NCI-H1092 treated with DMSO at 0.1 percent for 48 hours (cell line): ENCODE measurements around the gene TTLL1.
"Not testable (repeated sequence)": the region's sequence is repeated elsewhere in the genome, so short reads cannot be mapped to it uniquely, and the experiment has no call there.

Experiments used
- DNase-seq: peaks from one replicate; lab custom pipeline; 2025; lab: John Stamatoyannopoulos, UW

Gene TTLL1

DNA sequence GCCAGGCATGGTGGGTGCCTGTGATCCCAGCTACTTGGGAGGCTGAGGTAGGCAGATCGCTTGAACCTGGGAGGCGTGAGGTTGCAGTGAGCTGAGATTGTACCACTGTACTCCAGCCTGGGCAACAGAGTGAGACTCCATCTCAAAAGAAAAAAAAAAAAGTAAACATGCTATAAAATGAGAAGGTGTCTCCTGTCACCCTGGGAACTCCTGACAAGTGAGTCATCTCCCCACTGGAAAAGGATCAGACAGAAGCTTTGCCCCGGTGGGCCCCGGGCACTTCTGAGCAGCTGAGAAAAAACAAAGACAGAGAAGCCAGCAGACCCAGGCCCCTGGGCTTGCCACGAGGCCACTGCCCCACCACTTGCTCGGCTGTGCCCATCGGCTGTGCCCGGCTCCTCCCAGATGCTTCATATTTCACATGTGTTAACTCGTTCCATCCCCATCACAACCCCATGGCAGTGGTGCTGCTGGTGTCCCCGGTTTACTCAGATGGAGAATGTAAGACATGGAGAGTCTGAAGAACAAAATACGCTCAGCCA is 22.3 kb downstream of the TTLL1 start:
- DNase-seq: no peak

DNA sequence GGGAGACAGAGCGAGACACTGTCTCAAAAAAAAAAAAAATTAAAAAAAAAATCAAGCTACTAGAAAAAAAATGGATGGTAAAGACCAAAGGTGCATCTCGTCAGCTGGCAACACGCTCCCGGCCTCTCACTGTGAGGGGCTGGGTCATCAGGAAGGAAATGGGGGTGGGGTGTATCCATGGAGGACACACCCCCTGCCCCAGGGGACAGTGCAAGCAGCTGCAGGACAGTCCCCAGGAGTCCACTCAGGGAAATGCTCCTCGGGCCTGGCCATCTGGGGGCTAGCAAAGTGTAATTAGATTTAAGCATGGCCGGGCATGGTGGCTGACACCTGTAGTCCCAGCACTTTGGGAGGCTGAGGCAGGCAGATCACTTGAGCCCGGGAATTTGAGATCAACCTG is 23.1 kb downstream of the TTLL1 start:
- DNase-seq: no peak

DNA sequence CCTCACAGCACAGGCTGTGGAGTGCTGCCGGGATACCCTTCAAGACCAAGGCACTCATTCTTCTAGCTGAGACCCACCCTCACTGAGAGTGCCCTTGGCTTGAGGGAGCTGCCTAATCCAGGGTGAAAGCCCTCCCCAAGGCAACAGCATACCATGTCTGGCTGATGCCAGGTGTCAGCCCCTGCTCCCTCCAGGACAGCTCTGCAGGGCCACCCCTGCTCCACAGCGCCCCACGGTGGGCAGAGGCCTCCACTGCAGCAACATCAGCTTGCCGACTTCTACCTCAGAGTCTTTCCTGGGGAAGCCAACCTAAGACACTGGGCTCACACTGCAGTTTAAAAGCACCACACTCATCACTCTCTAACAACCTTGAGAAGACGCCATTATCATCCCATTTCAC is 29.0 kb downstream of the TTLL1 start:
- DNase-seq: no peak

GRCh38 chr22:43057641-43058040 is 31.6 kb downstream of the TTLL1 start:
- no peak for DNase-seq

DNA sequence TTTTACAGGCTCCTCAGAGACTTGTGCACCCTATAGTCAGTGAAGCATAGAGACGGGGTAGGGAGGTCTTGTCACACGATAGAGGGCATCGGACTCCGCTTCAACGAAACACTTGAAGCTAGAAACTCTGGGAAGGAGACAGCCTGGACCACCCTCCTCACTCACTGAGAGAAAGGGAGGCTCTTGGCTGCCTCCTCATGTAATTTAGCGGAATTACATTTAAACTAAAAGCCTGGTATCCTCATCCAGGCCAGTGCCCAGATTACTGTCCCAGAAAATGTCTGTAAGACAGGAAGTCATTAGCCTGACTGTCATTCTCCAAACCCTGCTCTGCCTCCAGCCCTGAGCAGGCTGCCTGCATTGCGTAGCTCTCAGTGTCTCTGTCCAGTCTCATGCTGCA is 36.0 kb downstream of the TTLL1 start:
- DNase-seq: no peak

DNA sequence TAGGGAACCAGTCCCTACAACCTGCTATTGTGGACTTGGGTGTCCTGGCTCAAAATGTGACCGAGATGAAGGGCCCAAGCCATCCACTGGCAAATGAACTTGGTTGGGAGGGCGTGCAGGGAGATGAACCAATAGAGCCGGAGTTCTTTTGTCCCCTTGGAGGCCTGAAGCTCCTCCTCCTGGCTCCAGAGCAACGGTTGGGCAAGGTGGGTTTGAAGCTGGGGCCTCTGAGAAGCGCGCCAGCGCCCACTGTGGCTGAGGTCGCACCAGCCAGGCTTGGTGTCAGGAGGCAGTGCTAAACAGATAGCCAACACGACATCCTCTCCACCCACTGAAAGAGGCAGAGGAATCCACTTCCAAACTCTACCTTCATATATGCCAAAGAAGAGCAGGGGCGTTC is 38.2 kb downstream of the TTLL1 start:
- DNase-seq: no peak

DNA sequence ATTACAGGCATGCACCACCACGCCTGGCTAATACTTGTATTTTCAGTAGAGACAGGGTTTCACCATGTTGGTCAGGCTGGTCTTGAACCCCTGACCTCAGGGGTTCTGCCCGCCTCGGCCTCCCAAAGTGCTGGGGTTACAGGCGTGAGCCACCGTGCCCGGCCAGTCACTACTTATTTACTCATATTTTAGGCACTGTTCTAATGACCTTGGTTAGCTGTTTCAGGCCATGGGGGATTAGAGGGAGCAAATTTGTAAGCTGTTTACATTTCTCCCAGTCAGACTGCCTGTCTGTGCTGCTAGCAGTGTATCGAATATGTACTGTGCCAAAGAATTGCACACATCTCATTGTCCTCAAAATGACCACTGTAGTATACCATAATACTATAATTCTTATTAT is 41.6 kb downstream of the TTLL1 start:
- no peak for DNase-seq

DNA sequence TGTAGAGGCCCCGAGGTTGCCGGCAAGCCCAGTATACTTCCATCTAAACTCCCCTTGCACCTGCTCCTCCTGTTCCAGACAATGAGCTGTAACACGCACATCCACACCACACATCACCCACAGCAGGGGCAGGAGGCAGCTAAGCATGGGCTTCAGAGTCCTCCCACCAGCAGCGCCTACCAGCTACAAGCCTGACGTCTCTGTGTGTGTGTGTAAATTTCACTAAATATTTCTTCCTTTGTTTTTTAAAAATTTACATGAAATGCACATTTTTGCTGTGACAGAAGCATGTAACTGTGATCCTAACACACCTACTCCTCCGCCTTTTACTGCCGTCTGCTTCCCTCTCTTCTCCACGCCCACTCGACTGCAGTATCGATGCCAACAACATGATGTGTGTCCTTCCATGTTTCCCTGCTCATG is 44.9 kb downstream of the TTLL1 start:
- DNase-seq: peak; percentile 0

GRCh38 chr22:43042101-43042780 is 47.0 kb downstream of the TTLL1 start:
- DNase-seq: peak; percentile 46

- no peak for DNase-seq
Measured at GRCh38 chr22:43039800-43040199, 49.4 kb downstream of the TTLL1 start.

- DNase-seq: no peak
Measured at GRCh38 chr22:43038325-43038724, 50.9 kb downstream of the TTLL1 start.

- DNase-seq: no peak
Measured at GRCh38 chr22:43036282-43036829, 52.8 kb downstream of the TTLL1 start.

DNA sequence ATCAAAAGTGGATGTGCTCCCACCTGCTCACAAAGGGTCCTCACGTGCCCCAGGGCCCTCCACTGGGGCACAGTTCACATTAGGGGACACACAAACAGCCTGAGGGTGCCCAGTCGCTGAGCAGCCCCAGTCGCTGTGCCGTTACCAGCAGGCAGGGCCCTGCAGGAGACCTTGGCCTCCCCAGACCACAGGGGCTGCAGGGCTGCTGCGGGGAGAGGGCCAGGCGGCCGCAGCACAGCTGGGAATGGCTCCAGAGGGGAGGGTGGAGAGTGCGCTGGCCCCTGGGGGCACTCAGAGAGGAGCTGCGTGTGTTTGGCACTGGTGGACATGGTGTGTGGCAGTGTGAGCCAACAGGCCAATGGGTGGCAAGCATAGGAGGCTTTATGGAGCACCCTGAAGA is 53.9 kb downstream of the TTLL1 start:
- DNase-seq: no peak

DNA sequence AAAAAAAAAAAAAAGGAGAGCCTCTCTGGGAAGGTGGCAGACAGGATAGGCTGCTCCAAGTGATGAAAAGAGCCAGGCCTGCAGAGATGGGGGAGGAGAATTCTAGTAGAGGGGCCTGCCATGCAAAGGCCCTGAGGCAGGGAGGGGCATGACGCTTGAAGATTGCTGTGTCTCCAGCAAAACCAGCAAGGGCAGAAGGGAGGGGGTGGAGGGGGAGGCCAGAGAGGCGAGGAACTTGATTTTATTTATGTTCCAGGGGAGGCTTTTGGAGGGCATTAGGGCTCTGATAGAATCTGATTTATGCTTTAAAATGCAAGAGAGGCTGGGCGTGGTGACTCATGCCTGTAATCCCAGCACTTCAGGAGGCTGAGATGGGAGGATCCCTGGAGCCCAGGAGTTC is 57.6 kb downstream of the TTLL1 start:
- DNase-seq: no peak

GRCh38 chr22:43018615-43019014 is 70.6 kb downstream of the TTLL1 start:
- DNase-seq: no peak

- no peak for DNase-seq
Measured at GRCh38 chr22:43017525-43018460, 71.4 kb downstream of the TTLL1 start.

DNA sequence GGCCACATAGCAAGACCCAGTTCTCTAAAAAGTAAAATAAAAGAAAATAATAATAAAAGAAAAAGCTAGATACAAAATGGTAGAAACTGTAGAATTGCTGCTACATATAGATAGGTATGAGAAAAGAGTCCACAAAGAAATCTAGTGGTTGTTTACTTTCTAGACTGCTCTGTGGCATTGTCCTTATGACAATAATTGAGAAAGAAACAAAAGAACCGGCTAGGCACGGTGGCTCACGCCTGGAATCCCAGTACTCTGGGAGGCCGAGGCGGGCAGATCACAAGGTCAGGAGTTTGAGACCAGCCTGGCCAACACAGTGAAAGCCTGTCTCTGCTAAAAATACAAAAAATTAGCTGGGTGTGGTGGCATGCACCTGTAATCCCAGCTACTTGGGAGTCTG is 73.0 kb downstream of the TTLL1 start:
- DNase-seq: not testable (repeated sequence)

GRCh38 chr22:43015677-43016042 is 73.5 kb downstream of the TTLL1 start:
- DNase-seq: no peak

GRCh38 chr22:43014869-43015676 is 74.1 kb downstream of the TTLL1 start, which contains the start of gene PACSIN2:
TSS of gene PACSIN2 (minus strand) at chr22:43015149. CDS start at chr22:42912080, 103,069 bp downstream.
- DNase-seq: peak; percentile 77

- DNase-seq: no peak
Measured at GRCh38 chr22:43014316-43014868, 74.8 kb downstream of the TTLL1 start.
